K562 treated with DMSO at 1 percent for 4 hours (cell line): ENCODE measurements around the gene GSTT2B. TPM values are rescaled to one million over a fixed set of nuclear protein-coding genes. Genes with fewer than 3 reads are reported as not detected.

ENCODE experiments used
- total RNA-seq: library from RNA; unstranded; fragments of 300-600 nt; gene quantifications from 2 replicates; pipeline ENCODE4 v1.2.3, GENCODE V29; 2022; ENCODE audit not compliant: insufficient read depth

GSTT2B gene
- total RNA-seq = not detected in 2 replicates

GRCh38 chr22:23961084-23961771 lies at the start of gene GSTT2B:
GSTT2B (minus strand) TSS chr22:23961195; CDS start chr22:23961131, 64 bp downstream.

GRCh38 chr22:24005201-24005600 lies 44.2 kb upstream of the GSTT2B start, which contains the start of gene GSTT4:
GSTT4 (minus strand) TSS chr22:24005453; CDS start chr22:24005356, 97 bp downstream.

GRCh38 chr22:23979557-23980240 lies 18.7 kb upstream of the GSTT2B start, which contains the start of gene GSTT2:
GSTT2 (plus strand) TSS chr22:23980134.

GRCh38 chr22:23974345-23974744 lies 13.3 kb upstream of the GSTT2B start, which contains the start of gene DDT:
DDT (minus strand) TSS chr22:23974441; CDS start chr22:23974414, 27 bp downstream.

GRCh38 chr22:23966568-23966967 lies 5.6 kb upstream of the GSTT2B start, which contains the start of gene DDTL:
DDTL (plus strand) TSS chr22:23966888; CDS start chr22:23966915, 27 bp downstream.

Other genes with a start within 250 kb of the GSTT2B start
- gene ZNF70, start 210.1 kb downstream of the GSTT2B start, total RNA-seq = 0.64 and 1.1 TPM in 2 replicates
- not detected in 2 replicates for gene VPREB3, start 206.8 kb downstream of the GSTT2B start, total RNA-seq
- gene C22orf15, start 198.2 kb downstream of the GSTT2B start, total RNA-seq = not detected in 2 replicates
- 152 and 165 TPM in 2 replicates for gene CHCHD10, start 193.2 kb downstream of the GSTT2B start, total RNA-seq
- 1.0 TPM in 1 of 2 replicates, not detected in the other for gene MMP11, start 188.3 kb downstream of the GSTT2B start, total RNA-seq
- 88.8 and 96.2 TPM in 2 replicates for gene SMARCB1, start 174.2 kb downstream of the GSTT2B start, total RNA-seq
- gene DERL3, start 122.2 kb downstream of the GSTT2B start, total RNA-seq = 5.4 and 5.5 TPM in 2 replicates
- gene SLC2A11, start 103.3 kb downstream of the GSTT2B start, total RNA-seq = 4.0 and 5.6 TPM in 2 replicates
- gene MIF, start 66.8 kb downstream of the GSTT2B start, total RNA-seq = 381 and 435 TPM in 2 replicates
- gene DDTL, start 5.7 kb upstream of the GSTT2B start, total RNA-seq = 2.7 TPM in 1 of 2 replicates, not detected in the other
- gene DDT, start 13.2 kb upstream of the GSTT2B start, total RNA-seq = 96.8 and 105 TPM in 2 replicates
- gene GSTT2, start 18.9 kb upstream of the GSTT2B start, total RNA-seq = not detected in 2 replicates
- gene GSTT4, start 44.3 kb upstream of the GSTT2B start, total RNA-seq = not detected in 2 replicates
- gene CABIN1, start 50.1 kb upstream of the GSTT2B start, total RNA-seq = 28.4 and 40.6 TPM in 2 replicates
- gene SUSD2, start 220.3 kb upstream of the GSTT2B start, total RNA-seq = 1.1 and 1.3 TPM in 2 replicates